Measurements from ENCODE around the gene HCN4.

GRCh38 chr15:73335026-73335425, 33.7 kb downstream of the HCN4 start:
- TF ChIP-seq CTCF (conservative IDR thresholded peaks at IDR 0.05 in 1 of 2, IDR thresholded peaks at IDR 0.05 in 1 of 2; ENCODE audit: low read depth in 1 of 2, low read length in 2 of 2) (no peak), EZH2 (IDR thresholded peaks at IDR 0.05; ENCODE audit: low read length, missing control alignments) (no peak)
